ENCODE measurements around the gene ATP6AP2. TPM values are rescaled to one million over a fixed set of nuclear protein-coding genes. Genes with fewer than 3 reads are reported as not detected.

The ATP6AP2 gene
- total and polyA plus RNA-seq, 4 donors = 49.7 to 80.7 (median 58.1) TPM

Small RNAs within 50 kb of the gene (small RNA-seq; reads per million reads assigned to genes)
- not detected for gene RNU7-164P

Other genes with a start within 250 kb of the ATP6AP2 start
- gene MPC1L, start 42.5 kb downstream of the ATP6AP2 start, total RNA-seq = not detected
- gene MPC1L, start 42.5 kb downstream of the ATP6AP2 start, polyA plus RNA-seq = not detected
- 1 to 10 TPM; 5.8 to 8.3 TPM for gene CXorf38, start 66.6 kb downstream of the ATP6AP2 start, total RNA-seq
- 1 to 10 TPM; 3.7 to 5.6 TPM for gene CXorf38, start 66.6 kb downstream of the ATP6AP2 start, polyA plus RNA-seq
- gene MED14, start 154.6 kb downstream of the ATP6AP2 start, total RNA-seq = 10 to 100 TPM in 1 of 2 donors, 1 to 10 TPM in 1; 7.9 to 20.1 TPM
- 1 to 10 TPM; 5.5 to 6.1 TPM for gene MED14, start 154.6 kb downstream of the ATP6AP2 start, polyA plus RNA-seq